Fibroblast of the aortic adventitia (primary cell): ENCODE results near the gene ARHGEF25. TPM values are rescaled to one million over a fixed set of nuclear protein-coding genes. Genes with fewer than 3 reads are reported as not detected.
"Not testable (repeated sequence)": the region's sequence is repeated elsewhere in the genome, so short reads cannot be mapped to it uniquely, and the experiment has no call there.

Source experiments
- DNase-seq: peaks from one replicate; pipeline ENCODE4 v3.0.0-alpha.2; 2010; ENCODE audit warnings: low read depth
- H3K4me3 ChIP-seq: 2 replicates; pipeline ENCODE4 v1.5.1; 2011; ENCODE audit warnings: low read depth, mild to moderate bottlenecking, control low read depth, low read length, moderate library complexity
- total RNA-seq: library from RNA; depleted of rRNA; stranded (reverse); fragments of >200 nt; gene quantifications from 2 replicates; pipeline ENCODE4 v1.2.3, GENCODE V29; 2012; ENCODE audit warnings: low replicate concordance
- TF ChIP-seq, protein P1 (sequence below): IDR thresholded peaks from 2 replicates; pipeline ENCODE4 v1.5.1; 2011; ENCODE audit warnings: mild to moderate bottlenecking, low read length, control low read depth, inconsistent platforms; ENCODE audit not compliant: insufficient read depth

The ARHGEF25 gene
- total RNA-seq, 1 donor: 18.3 TPM

DNA sequence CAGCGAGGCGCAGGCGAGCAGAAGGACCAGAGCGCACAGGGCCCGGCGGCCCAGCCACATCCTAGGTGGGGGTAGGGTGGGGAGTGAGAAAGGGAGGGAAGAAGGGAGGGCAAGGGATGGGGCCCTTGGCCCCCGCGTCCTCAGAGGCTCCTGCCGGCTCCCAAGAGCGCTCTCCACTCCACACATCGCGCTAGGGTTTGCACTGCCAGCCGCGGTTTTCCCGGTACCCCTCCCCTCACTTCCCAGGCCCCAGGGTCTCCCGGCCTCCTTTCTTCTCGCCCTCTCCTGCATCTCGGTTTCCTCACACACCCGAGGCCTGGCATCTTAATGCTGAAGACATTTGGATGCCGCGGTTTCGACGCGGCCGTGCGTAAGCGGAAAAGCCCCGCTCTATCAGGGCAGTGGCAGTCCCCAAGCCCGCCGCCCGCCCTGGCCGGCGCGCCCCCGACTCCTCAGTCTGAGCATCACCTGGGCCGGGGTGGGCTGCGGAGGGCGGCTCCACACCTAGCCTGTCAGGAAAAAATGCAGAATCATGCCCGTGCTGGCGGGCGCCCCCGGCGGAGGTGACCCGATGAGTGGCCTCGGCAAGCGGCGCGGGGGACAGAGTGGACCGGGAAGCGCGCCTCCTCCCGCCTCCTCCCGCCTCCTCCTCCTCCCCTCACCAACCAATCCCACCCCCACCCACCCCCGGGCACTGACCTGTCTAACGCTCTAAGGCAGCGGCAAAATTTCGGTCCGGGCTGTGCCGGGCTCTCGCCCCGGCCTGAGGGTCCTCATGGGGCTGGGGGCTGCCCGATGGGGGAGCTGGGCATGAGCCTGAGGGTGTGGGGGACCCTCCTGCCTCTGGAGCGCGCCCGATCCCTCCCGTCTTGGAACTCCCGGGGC is 21.1 kb downstream of the ARHGEF25 start:
- DNase-seq: peak; percentile 21
- TF ChIP-seq, protein P1, sequence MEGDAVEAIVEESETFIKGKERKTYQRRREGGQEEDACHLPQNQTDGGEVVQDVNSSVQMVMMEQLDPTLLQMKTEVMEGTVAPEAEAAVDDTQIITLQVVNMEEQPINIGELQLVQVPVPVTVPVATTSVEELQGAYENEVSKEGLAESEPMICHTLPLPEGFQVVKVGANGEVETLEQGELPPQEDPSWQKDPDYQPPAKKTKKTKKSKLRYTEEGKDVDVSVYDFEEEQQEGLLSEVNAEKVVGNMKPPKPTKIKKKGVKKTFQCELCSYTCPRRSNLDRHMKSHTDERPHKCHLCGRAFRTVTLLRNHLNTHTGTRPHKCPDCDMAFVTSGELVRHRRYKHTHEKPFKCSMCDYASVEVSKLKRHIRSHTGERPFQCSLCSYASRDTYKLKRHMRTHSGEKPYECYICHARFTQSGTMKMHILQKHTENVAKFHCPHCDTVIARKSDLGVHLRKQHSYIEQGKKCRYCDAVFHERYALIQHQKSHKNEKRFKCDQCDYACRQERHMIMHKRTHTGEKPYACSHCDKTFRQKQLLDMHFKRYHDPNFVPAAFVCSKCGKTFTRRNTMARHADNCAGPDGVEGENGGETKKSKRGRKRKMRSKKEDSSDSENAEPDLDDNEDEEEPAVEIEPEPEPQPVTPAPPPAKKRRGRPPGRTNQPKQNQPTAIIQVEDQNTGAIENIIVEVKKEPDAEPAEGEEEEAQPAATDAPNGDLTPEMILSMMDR: no peak
- H3K4me3 ChIP-seq: peak overlapping the region; percentile 69

- DNase-seq: peak; percentile 48
- peak within 1 kb of the TSS; percentile 69 for H3K4me3 ChIP-seq
- TF ChIP-seq, protein P1: peak; percentile 91
Observed at GRCh38 chr12:57632958-57633840, 22.0 kb downstream of the ARHGEF25 start, which contains the start of gene B4GALNT1. Gene B4GALNT1 (minus strand): TSS chr12:57633201. CDS start chr12:57632132, 1,069 bp downstream.

DNA sequence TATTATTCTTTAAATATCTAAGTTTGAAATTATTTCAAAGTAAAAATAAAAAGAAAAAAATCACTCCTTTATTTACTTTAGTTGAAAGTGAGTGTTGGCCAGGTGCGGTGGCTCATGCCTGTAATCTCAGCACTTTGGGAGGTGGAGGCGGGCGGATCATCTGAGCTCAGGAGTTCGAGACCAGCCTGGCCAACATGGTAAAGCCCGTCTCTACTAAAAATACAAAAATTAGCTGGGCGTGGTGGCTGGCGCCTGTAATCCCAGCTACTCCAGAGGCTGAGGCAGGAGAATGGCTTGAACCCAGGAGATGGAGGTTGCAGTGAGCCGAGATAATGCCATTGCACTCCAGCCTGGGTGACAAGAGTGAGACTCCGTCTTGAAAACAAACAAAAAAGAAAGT is 25.5 kb downstream of the ARHGEF25 start:
- not testable (repeated sequence) for H3K4me3 ChIP-seq, DNase-seq

GRCh38 chr12:57637364-57637763 is 26.1 kb downstream of the ARHGEF25 start:
- H3K4me3 ChIP-seq: no peak overlapping the region
- TF ChIP-seq, protein P1: no peak
- no peak for DNase-seq

DNA sequence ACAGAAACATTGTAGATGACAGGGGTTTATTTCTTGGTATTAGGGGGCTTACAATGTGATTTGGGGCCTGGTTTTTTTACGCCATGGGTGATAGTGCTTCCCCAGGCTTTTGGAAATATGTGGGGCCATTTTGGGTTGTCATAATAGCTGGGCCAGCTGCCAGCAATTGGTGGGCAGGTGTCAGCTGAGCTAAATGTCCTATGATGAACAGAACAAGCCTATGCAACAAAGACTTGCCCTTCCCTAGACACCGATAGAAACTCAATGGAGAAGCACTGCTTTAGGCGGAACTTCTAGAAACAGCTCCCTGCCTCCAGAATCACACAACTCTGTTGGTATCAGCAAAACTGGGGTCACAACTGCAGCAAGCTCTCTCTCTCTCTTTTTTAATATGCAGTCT is 26.9 kb downstream of the ARHGEF25 start:
- TF ChIP-seq, protein P1: no peak
- H3K4me3 ChIP-seq: no peak overlapping the region
- no peak for DNase-seq

GRCh38 chr12:57640175-57641042 is 29.2 kb downstream of the ARHGEF25 start:
- no peak overlapping the region for H3K4me3 ChIP-seq
- TF ChIP-seq, protein P1: no peak
- peak; percentile 33 for DNase-seq
